Measurements from ENCODE around the gene TP73. TPM values are rescaled to one million over a fixed set of nuclear protein-coding genes. Genes with fewer than 3 reads are reported as not detected.
A peak's percentile ranks its signal among the peaks of the same experiment; 100 is the strongest.

Gene TP73
- total RNA-seq, 1 donor from 2014 or later: 3.6 TPM

- Histone ChIP-seq H3K27me3 (ENCODE audit: low read depth) (peaks cover 66% of the 10 kb centered on the region), H3K4me1 (peaks cover 40% of the 10 kb centered on the region), H3K27ac (no peak overlapping the region), H3K9me3 (no peaks in the 10 kb centered on the region), H3K4me3 (no peak overlapping the region), H3K36me3 (no peaks in the 10 kb centered on the region)
- DNase-seq (no peak), ATAC-seq (no peak)
- intact Hi-C loops (cut with DNase I): no loop called here
- no peak for TF ChIP-seq CTCF (IDR thresholded peaks at IDR 0.05)
These were observed 936 bp downstream of the TP73 start for GRCh38 chr1:3653286-3653618.

GRCh38 chr1:3654549-3655281 lies 2.4 kb downstream of the TP73 start:
- Histone ChIP-seq H3K36me3 (no peaks in the 10 kb centered on the region), H3K27ac (no peak overlapping the region), H3K4me3 (no peak overlapping the region), H3K4me1 (peaks cover 29% of the 10 kb centered on the region), H3K27me3 (ENCODE audit: low read depth) (peaks cover 66% of the 10 kb centered on the region), H3K9me3 (no peaks in the 10 kb centered on the region)
- DNase-seq: no peak
- ATAC-seq: no peak
- intact Hi-C loops (cut with DNase I): no loop called here
- TF ChIP-seq CTCF (IDR thresholded peaks at IDR 0.05): no peak

GRCh38 chr1:3656450-3657095 lies 4.3 kb downstream of the TP73 start:
- Histone ChIP-seq H3K27ac (no peak overlapping the region), H3K36me3 (no peaks in the 10 kb centered on the region), H3K4me3 (no peak overlapping the region), H3K27me3 (ENCODE audit: low read depth) (peaks cover 50% of the 10 kb centered on the region), H3K9me3 (no peaks in the 10 kb centered on the region), H3K4me1 (peaks cover 14% of the 10 kb centered on the region)
- ATAC-seq (no peak), DNase-seq (no peak)
- intact Hi-C loops (cut with DNase I): no loop called here
- TF ChIP-seq CTCF (IDR thresholded peaks at IDR 0.05): no peak

GRCh38 chr1:3657096-3657475 lies 4.8 kb downstream of the TP73 start:
- intact Hi-C loops (cut with DNase I): no loop called here
- peaks cover 8% of the 10 kb centered on the region for H3K4me1 ChIP-seq
- H3K9me3 ChIP-seq: no peaks in the 10 kb centered on the region
- no peak overlapping the region for H3K4me3 ChIP-seq
- no peaks in the 10 kb centered on the region for H3K36me3 ChIP-seq
- no peak overlapping the region for H3K27ac ChIP-seq
- no peak for ATAC-seq
- DNase-seq: no peak
- H3K27me3 ChIP-seq (ENCODE audit: low read depth): peaks cover 45% of the 10 kb centered on the region
- no peak for TF ChIP-seq CTCF (IDR thresholded peaks at IDR 0.05)

GRCh38 chr1:3657578-3658230 lies 5.4 kb downstream of the TP73 start:
- intact Hi-C loops (cut with DNase I): no loop called here
- peak; percentile 30 for DNase-seq
- H3K4me1 ChIP-seq: peaks cover 4% of the 10 kb centered on the region
- no peak for TF ChIP-seq CTCF (IDR thresholded peaks at IDR 0.05)
- ATAC-seq: no peak
- peaks cover 40% of the 10 kb centered on the region for H3K27me3 ChIP-seq (ENCODE audit: low read depth)
- H3K4me3 ChIP-seq: no peak overlapping the region
- H3K27ac ChIP-seq: no peak overlapping the region
- no peaks in the 10 kb centered on the region for H3K36me3 ChIP-seq
- no peaks in the 10 kb centered on the region for H3K9me3 ChIP-seq

Measured in lower lobe of right lung (tissue), 2 donors.